DMS 273 (cell line): ENCODE data around the gene CLTA.
"Not testable (repeated sequence)": the region's sequence is repeated elsewhere in the genome, so short reads cannot be mapped to it uniquely, and the experiment has no call there.

Experiments used
- DNase-seq: peaks from one replicate; lab custom pipeline; 2025; ENCODE audit not compliant: unreplicated experiment; lab: John Stamatoyannopoulos, UW

Gene CLTA

GRCh38 chr9:36158122-36158521 is 32.6 kb upstream of the CLTA start:
- DNase-seq, result no peak

- DNase-seq, result no peak
Observed at GRCh38 chr9:36158917-36159316, 31.8 kb upstream of the CLTA start.

- not testable (repeated sequence) for DNase-seq
Observed at GRCh38 chr9:36159509-36159908, 31.2 kb upstream of the CLTA start.

GRCh38 chr9:36160126-36160525 is 30.6 kb upstream of the CLTA start:
- not testable (repeated sequence) for DNase-seq

- DNase-seq, result no peak
Observed at GRCh38 chr9:36161187-36161586, 29.5 kb upstream of the CLTA start.

- DNase-seq, result no peak
Observed at GRCh38 chr9:36162211-36162738, 28.4 kb upstream of the CLTA start.

GRCh38 chr9:36163049-36163785 is 27.5 kb upstream of the CLTA start:
- peak; percentile 94 for DNase-seq

GRCh38 chr9:36163786-36164170 is 26.9 kb upstream of the CLTA start:
- DNase-seq, result peak; percentile 71

- peak; percentile 46 for DNase-seq
Observed at GRCh38 chr9:36164372-36164771, 26.3 kb upstream of the CLTA start.

- DNase-seq, result peak; percentile 50
Observed at GRCh38 chr9:36164989-36165388, 25.7 kb upstream of the CLTA start.

GRCh38 chr9:36165826-36166167 is 24.9 kb upstream of the CLTA start:
- DNase-seq, result peak; percentile 52

GRCh38 chr9:36166168-36166927 is 24.4 kb upstream of the CLTA start:
- peak; percentile 92 for DNase-seq

- DNase-seq, result no peak
Observed at GRCh38 chr9:36169166-36169565, 21.6 kb upstream of the CLTA start, which contains the start of gene CCIN. CCIN (plus strand) TSS chr9:36169388; CDS start chr9:36169503, 115 bp downstream.

GRCh38 chr9:36169708-36170107 is 21.0 kb upstream of the CLTA start:
- peak; percentile 27 for DNase-seq

GRCh38 chr9:36170531-36170930 is 20.2 kb upstream of the CLTA start:
- no peak for DNase-seq

- no peak for DNase-seq
Observed at GRCh38 chr9:36173861-36174260, 16.9 kb upstream of the CLTA start.

- DNase-seq, result no peak
Observed at GRCh38 chr9:36174271-36174670, 16.4 kb upstream of the CLTA start.

- DNase-seq, result no peak
Observed at GRCh38 chr9:36174731-36175130, 16.0 kb upstream of the CLTA start.

GRCh38 chr9:36175209-36175608 is 15.5 kb upstream of the CLTA start:
- not testable (repeated sequence) for DNase-seq

GRCh38 chr9:36176496-36176895 is 14.2 kb upstream of the CLTA start:
- DNase-seq, result not testable (repeated sequence)

- no peak for DNase-seq
Observed at GRCh38 chr9:36177571-36177970, 13.2 kb upstream of the CLTA start.

GRCh38 chr9:36180243-36180642 is 10.5 kb upstream of the CLTA start:
- not testable (repeated sequence) for DNase-seq
